GM23338 (cell line): ENCODE measurements around the gene CCNK. TPM values are rescaled to one million over a fixed set of nuclear protein-coding genes. Genes with fewer than 3 reads are reported as not detected.

Experiments used
- ATAC-seq: fragments of 200-7000 bp; cut with Tn5 transposase; 3 replicates; pipeline ENCODE4 v1.9.1; 2020
- DNase-seq: peaks from one replicate; pipeline ENCODE4 v3.0.0-alpha.2; 2015; ENCODE audit warnings: low spot score
- H2AFZ ChIP-seq: fragments of 200-600 bp; sonication (generic); 2 replicates; pipeline ENCODE4 v1.8.0; 2016; ENCODE audit warnings: antibody characterized with exemption, mild to moderate bottlenecking, moderate library complexity
- H3F3A ChIP-seq: fragments of 200-600 bp; sonication (generic); replicated peaks from 2 replicates; pipeline ENCODE4 v1.8.0; 2017; ENCODE audit warnings: antibody characterized with exemption, mixed run types, low read depth
- H3K27ac ChIP-seq: fragments of 200-600 bp; sonication (generic); 2 replicates; pipeline ENCODE4 v1.6.1; 2016; ENCODE audit warnings: low read depth
- H3K27me3 ChIP-seq: fragments of 200-600 bp; sonication (generic); 2 replicates; pipeline ENCODE4 v1.8.0; 2016; ENCODE audit warnings: mild to moderate bottlenecking, mixed run types, moderate library complexity; ENCODE audit not compliant: insufficient read depth
- H3K36me3 ChIP-seq: fragments of 200-600 bp; sonication (generic); 2 replicates; pipeline ENCODE4 v1.8.0; 2016; ENCODE audit warnings: mild to moderate bottlenecking; ENCODE audit not compliant: insufficient read depth
- H3K4me1 ChIP-seq: fragments of 200-600 bp; sonication (generic); 2 replicates; pipeline ENCODE4 v1.8.0; 2016; ENCODE audit warnings: mild to moderate bottlenecking, moderate library complexity; ENCODE audit not compliant: insufficient read depth
- H3K4me2 ChIP-seq: fragments of 200-600 bp; sonication (generic); 2 replicates; pipeline ENCODE4 v1.7.1; 2017; ENCODE audit warnings: mixed run types
- H3K4me3 ChIP-seq: fragments of 200-600 bp; sonication (generic); 2 replicates; pipeline ENCODE4 v1.6.1; 2016; ENCODE audit warnings: mixed run types
- H3K79me2 ChIP-seq: fragments of 200-600 bp; sonication (generic); replicated peaks from 2 replicates; pipeline ENCODE4 v1.8.0; 2017; ENCODE audit warnings: mild to moderate bottlenecking; ENCODE audit not compliant: insufficient read depth
- H3K9me2 ChIP-seq: fragments of 200-600 bp; sonication (generic); 2 replicates; pipeline ENCODE4 v1.8.0; 2017; ENCODE audit not compliant: insufficient read depth
- H4K20me1 ChIP-seq: fragments of 200-600 bp; sonication (generic); replicated peaks from 2 replicates; pipeline ENCODE4 v1.8.0; 2017; ENCODE audit warnings: mild to moderate bottlenecking; ENCODE audit not compliant: insufficient read depth
- H3K27ac Mint-ChIP-seq: 2 replicates; pipeline ENCODE4 v1.8.0; 2020; ENCODE audit warnings: inconsistent platforms, mild to moderate bottlenecking, moderate library complexity, mixed read lengths
- H3K27me3 Mint-ChIP-seq: 3 replicates; pipeline ENCODE4 v1.8.0; 2022; ENCODE audit warnings: low read depth, mild to moderate bottlenecking, moderate library complexity, mixed read lengths, inconsistent platforms; ENCODE audit not compliant: insufficient read depth, poor library complexity
- H3K36me3 Mint-ChIP-seq: 3 replicates; pipeline ENCODE4 v1.8.0; 2021; ENCODE audit warnings: low read depth, mild to moderate bottlenecking, inconsistent platforms, moderate library complexity, mixed read lengths
- H3K4me1 Mint-ChIP-seq: 3 replicates; pipeline ENCODE4 v1.8.0; 2020; ENCODE audit warnings: mild to moderate bottlenecking, inconsistent platforms, mixed read lengths
- H3K4me3 Mint-ChIP-seq: 3 replicates; pipeline ENCODE4 v1.8.0; 2021; ENCODE audit warnings: moderate library complexity, mild to moderate bottlenecking, inconsistent platforms, mixed read lengths
- H3K9me3 Mint-ChIP-seq: 3 replicates; pipeline ENCODE4 v1.8.0; 2020; ENCODE audit warnings: moderate library complexity, mild to moderate bottlenecking, inconsistent platforms, mixed read lengths
- CREB1 ChIP-seq: fragments of 250-450 bp; sonication (Bioruptor Pico); IDR thresholded peaks from 2 replicates; pipeline ENCODE4 v1.5.0; 2020; ENCODE audit warnings: low read depth, mild to moderate bottlenecking, moderate library complexity
- CTCF ChIP-seq, 2 experiments: fragments of 200-600 bp in 1 of 2; sonication (generic) in 1 of 2; conservative IDR thresholded peaks; 2 replicates each; pipeline versions ENCODE4 v1.5.1 to v1.6.1; 2016 to 2017; ENCODE audit warnings: antibody characterized with exemption in 2 of 2, low read depth in 2 of 2, mild to moderate bottlenecking in 2 of 2, moderate library complexity in 1 of 2
- ETS1 ChIP-seq: IDR thresholded peaks from 2 replicates; pipeline ENCODE4 v1.6.1; 2016; ENCODE audit warnings: antibody characterized with exemption
- EZH2 ChIP-seq: fragments of 200-600 bp; sonication (generic); IDR thresholded peaks from one replicate; pipeline ENCODE4 v1.8.0; 2017; ENCODE audit warnings: antibody characterized with exemption, mild to moderate bottlenecking, low read depth; ENCODE audit not compliant: unreplicated experiment
- EZH2phosphoT487 ChIP-seq: fragments of 200-600 bp; sonication (generic); IDR thresholded peaks from one replicate; pipeline ENCODE4 v1.8.1; 2018; ENCODE audit warnings: antibody characterized with exemption; ENCODE audit not compliant: unreplicated experiment
- JUNB ChIP-seq: IDR thresholded peaks from one replicate; pipeline ENCODE4 v1.6.1; 2016; ENCODE audit warnings: antibody characterized with exemption; ENCODE audit not compliant: unreplicated experiment
- NANOG ChIP-seq: IDR thresholded peaks from 2 replicates; pipeline ENCODE4 v1.6.1; 2016; ENCODE audit warnings: antibody characterized with exemption, borderline replicate concordance
- POLR2AphosphoS5 ChIP-seq: IDR thresholded peaks from 2 replicates; pipeline ENCODE4 v1.6.1; 2016; ENCODE audit warnings: antibody characterized with exemption, low read depth
- REST ChIP-seq: IDR thresholded peaks from one replicate; pipeline ENCODE4 v1.6.1; 2018; ENCODE audit warnings: antibody characterized with exemption; ENCODE audit not compliant: unreplicated experiment
- STAT1 ChIP-seq: IDR thresholded peaks from one replicate; pipeline ENCODE4 v1.6.1; 2016; ENCODE audit warnings: antibody characterized with exemption; ENCODE audit not compliant: unreplicated experiment
- ZNF114 ChIP-seq: fragments of 250-450 bp; sonication (Bioruptor Pico); IDR thresholded peaks from 2 replicates; pipeline ENCODE4 v1.5.0; 2020; ENCODE audit warnings: mild to moderate bottlenecking, moderate library complexity
- ZNF331 ChIP-seq: fragments of 250-450 bp; sonication (Bioruptor Pico); IDR thresholded peaks from 2 replicates; pipeline ENCODE4 v1.5.0; 2020; ENCODE audit warnings: low read depth, mild to moderate bottlenecking, moderate library complexity
- ZNF462 ChIP-seq: fragments of 250-450 bp; sonication (Bioruptor Pico); IDR thresholded peaks from 2 replicates; pipeline ENCODE4 v1.5.0; 2020; ENCODE audit warnings: mild to moderate bottlenecking, moderate library complexity
- polyA plus RNA-seq: library from polyadenylated mRNA; unstranded; fragments of >200 nt; fragmentation: Nextera tagmentation; extraction: Ambion mirVana; gene quantifications from 2 replicates; pipeline ENCODE4 v1.2.1, GENCODE V29; 2016
- total RNA-seq: library from RNA; depleted of rRNA; stranded (reverse); fragments of >200 nt; shearing (Covaris generic); gene quantifications from 2 replicates; pipeline ENCODE4 v1.2.3, GENCODE V29; 2014

CCNK gene
- total and polyA plus RNA-seq, 2 experiments from 2014 or later = 54.0 to 60.6 TPM

GRCh38 chr14:99556134-99556791, 75.1 kb downstream of the CCNK start:
- Histone ChIP-seq H3K79me2 (peaks cover 52% of the 10 kb centered on the region), H4K20me1 (peaks cover 12% of the 10 kb centered on the region; the same call in 1 of the 2 replicates), H3K27ac (no peak overlapping the region), H3K4me2 (no peak overlapping the region), H2AFZ (no peak overlapping the region), H3K36me3 (no peaks in the 10 kb centered on the region), H3K4me1 (no peaks in the 10 kb centered on the region), H3K9me2 (no peaks in the 10 kb centered on the region), H3K27me3 (no peaks in the 10 kb centered on the region), H3K4me3 (no peak overlapping the region), H3F3A (no peaks in the 10 kb centered on the region)
- Mint-ChIP-seq H3K36me3 (peaks cover 8% of the 10 kb centered on the region; the same call in 2 of the 3 replicates), H3K4me3 (no peak overlapping the region), H3K9me3 (peaks cover 5% of the 10 kb centered on the region; the same call in 1 of the 3 replicates), H3K4me1 (peaks cover 15% of the 10 kb centered on the region), H3K27me3 (peaks cover 12% of the 10 kb centered on the region), H3K27ac (no peak overlapping the region)
- no peak for ATAC-seq
- DNase-seq = no peak
- no peak for TF ChIP-seq CTCF (conservative IDR thresholded peaks at IDR 0.05; ENCODE audit: low read depth in 2 of 2)
- TF ChIP-seq NANOG = no peak
- no peak for TF ChIP-seq EZH2phosphoT487
- no peak for TF ChIP-seq ZNF462 (CRISPR knock-in tag)
- TF ChIP-seq CREB1 (CRISPR knock-in tag) = no peak
- TF ChIP-seq EZH2 = no peak
- no peak for TF ChIP-seq ETS1
- no peak for TF ChIP-seq ZNF331
- TF ChIP-seq POLR2AphosphoS5 = no peak
- TF ChIP-seq ZNF114 = no peak
- TF ChIP-seq JUNB = no peak
- TF ChIP-seq REST = no peak
- no peak for TF ChIP-seq STAT1
